Measurements from ENCODE around the gene TSSC4.

DNA sequence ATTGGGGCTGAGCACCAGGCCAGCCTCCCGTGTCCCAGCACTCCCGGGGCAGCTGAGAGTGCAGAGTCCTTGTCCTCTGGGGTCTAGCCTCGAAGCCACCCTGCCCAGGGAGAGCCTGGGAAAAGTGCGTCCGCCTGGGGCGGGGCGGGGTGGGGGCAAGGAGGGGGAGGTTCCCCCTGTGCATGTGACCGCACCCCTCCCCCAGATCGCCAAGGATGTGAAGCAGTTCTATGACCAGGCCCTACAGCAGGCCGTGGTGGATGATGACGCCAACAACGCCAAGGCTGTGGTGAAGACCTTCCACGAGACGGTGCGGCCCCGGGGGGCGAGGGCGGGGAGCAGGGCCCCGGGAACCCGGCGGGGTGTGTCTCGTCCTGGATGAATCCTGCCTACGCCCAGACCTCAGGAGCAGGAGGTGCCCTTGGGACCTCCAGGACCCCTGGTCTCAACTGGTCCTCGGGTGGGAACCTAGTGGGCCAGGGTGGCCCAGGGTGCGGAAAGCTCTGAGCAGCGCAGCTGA lies 5.3 kb upstream of the TSSC4 start:
- TF ChIP-seq, protein P1, sequence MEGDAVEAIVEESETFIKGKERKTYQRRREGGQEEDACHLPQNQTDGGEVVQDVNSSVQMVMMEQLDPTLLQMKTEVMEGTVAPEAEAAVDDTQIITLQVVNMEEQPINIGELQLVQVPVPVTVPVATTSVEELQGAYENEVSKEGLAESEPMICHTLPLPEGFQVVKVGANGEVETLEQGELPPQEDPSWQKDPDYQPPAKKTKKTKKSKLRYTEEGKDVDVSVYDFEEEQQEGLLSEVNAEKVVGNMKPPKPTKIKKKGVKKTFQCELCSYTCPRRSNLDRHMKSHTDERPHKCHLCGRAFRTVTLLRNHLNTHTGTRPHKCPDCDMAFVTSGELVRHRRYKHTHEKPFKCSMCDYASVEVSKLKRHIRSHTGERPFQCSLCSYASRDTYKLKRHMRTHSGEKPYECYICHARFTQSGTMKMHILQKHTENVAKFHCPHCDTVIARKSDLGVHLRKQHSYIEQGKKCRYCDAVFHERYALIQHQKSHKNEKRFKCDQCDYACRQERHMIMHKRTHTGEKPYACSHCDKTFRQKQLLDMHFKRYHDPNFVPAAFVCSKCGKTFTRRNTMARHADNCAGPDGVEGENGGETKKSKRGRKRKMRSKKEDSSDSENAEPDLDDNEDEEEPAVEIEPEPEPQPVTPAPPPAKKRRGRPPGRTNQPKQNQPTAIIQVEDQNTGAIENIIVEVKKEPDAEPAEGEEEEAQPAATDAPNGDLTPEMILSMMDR (IDR thresholded peaks at IDR 0.05; ENCODE audit: low read length): no peak
- TF ChIP-seq EZH2 (IDR thresholded peaks at IDR 0.05; ENCODE audit: borderline replicate concordance, low read length): no peak
